Endothelial cell of umbilical vein (primary cell): ENCODE measurements around the gene HACD3. TPM values are rescaled to one million over a fixed set of nuclear protein-coding genes. Genes with fewer than 3 reads are reported as not detected.

Source experiments
- BruUV-seq: library from RNA; stranded (reverse); fragments of 400-500 nt; replicated peaks from 2 replicates; lab custom pipeline; 2021; lab: Mats Ljungman, UMichigan
- CTCF ChIA-PET: fragments of 300-600, 350-600 bp; sonication (Branson Sonifier 250); formaldehyde crosslinking; loops from one replicate; lab custom pipeline; 2021; ENCODE audit warnings: antibody characterized with exemption, inconsistent platforms; lab: Charles Lee
- POLR2A ChIA-PET: fragments of 300-600, 350-600 bp; sonication (Branson Sonifier 250); formaldehyde crosslinking; loops from one replicate; lab custom pipeline; 2021; ENCODE audit warnings: antibody characterized with exemption, inconsistent platforms; lab: Charles Lee
- DNase-seq: peaks from one replicate; pipeline ENCODE4 v3.0.0-alpha.2; 2011; ENCODE audit warnings: low read depth, low spot score
- FAIRE-seq: peaks from 2 replicates; lab custom pipeline; 2011; peaks lifted over from hg19 to GRCh38; lab: Jason Lieb, UNC
- H2AFZ ChIP-seq: 2 replicates; pipeline ENCODE4 v1.6.0; 2012; ENCODE audit warnings: low read depth, low read length, control low read depth, inconsistent platforms
- H3K27ac ChIP-seq: 2 replicates; pipeline ENCODE4 v1.5.1; 2011; ENCODE audit warnings: low read depth, mild to moderate bottlenecking, control low read depth, low read length, moderate library complexity; ENCODE audit not compliant: insufficient read depth
- H3K27me3 ChIP-seq, 2 experiments: 2 replicates each; pipeline versions ENCODE4 v1.6.0 to v1.6.1; 2011; ENCODE audit warnings: low read length in 2 of 2, mixed read lengths in 1 of 2; ENCODE audit not compliant: control insufficient read depth in 2 of 2, insufficient read depth in 2 of 2
- H3K36me3 ChIP-seq, 2 experiments: 2 replicates in 1 of 2; 3 replicates in 1 of 2; pipeline ENCODE4 v1.5.1; 2011; ENCODE audit warnings: low read length in 2 of 2, mild to moderate bottlenecking in 1 of 2, moderate library complexity in 1 of 2; ENCODE audit not compliant: control insufficient read depth in 2 of 2, insufficient read depth in 2 of 2; ENCODE audit errors: extremely low read depth in 1 of 2
- H3K4me1 ChIP-seq: 3 replicates; pipeline ENCODE4 v1.5.1; 2011; ENCODE audit warnings: mild to moderate bottlenecking, low read length; ENCODE audit not compliant: control insufficient read depth, insufficient read depth; ENCODE audit errors: extremely low read depth
- H3K4me2 ChIP-seq: 2 replicates; pipeline ENCODE4 v1.6.1; 2011; ENCODE audit warnings: low read length, control low read depth, mixed read lengths; ENCODE audit not compliant: insufficient read depth
- H3K4me3 ChIP-seq, 3 experiments: fragments of 200-600 bp in 1 of 3; sonication (generic), shearing (Covaris generic) in 1 of 3; replicated peaks in 1 of 3; 2 replicates each; pipeline ENCODE4 v1.5.1; 2011 to 2016; ENCODE audit warnings: control low read depth in 3 of 3, low read length in 3 of 3, mild to moderate bottlenecking in 2 of 3, inconsistent platforms in 1 of 3, low read depth in 1 of 3, moderate library complexity in 1 of 3; ENCODE audit not compliant: insufficient read depth in 1 of 3
- H3K79me2 ChIP-seq: 2 replicates; pipeline ENCODE4 v1.6.0; 2012; ENCODE audit warnings: low read length, inconsistent platforms; ENCODE audit not compliant: control insufficient read depth, insufficient read depth
- H3K9ac ChIP-seq: replicated peaks from 2 replicates; pipeline ENCODE3; 2011; ENCODE audit warnings: low read length, control low read depth; ENCODE audit not compliant: insufficient read depth; ENCODE audit errors: extremely low read depth
- H3K9me1 ChIP-seq: replicated peaks from 3 replicates; pipeline ENCODE4 v1.6.0; 2011; ENCODE audit warnings: mild to moderate bottlenecking, low read length; ENCODE audit not compliant: control insufficient read depth, insufficient read depth; ENCODE audit errors: extremely low read depth
- H3K9me3 ChIP-seq: replicated peaks from 2 replicates; pipeline ENCODE4 v1.5.1; 2012; ENCODE audit warnings: low read length, inconsistent platforms; ENCODE audit not compliant: control insufficient read depth, insufficient read depth
- H4K20me1 ChIP-seq: replicated peaks from 2 replicates; pipeline ENCODE3; 2011; ENCODE audit warnings: mild to moderate bottlenecking, low read length; ENCODE audit not compliant: control insufficient read depth, insufficient read depth; ENCODE audit errors: extremely low read depth
- EZH2 ChIP-seq: IDR thresholded peaks from 2 replicates; pipeline ENCODE4 v1.6.1; 2012; ENCODE audit warnings: borderline replicate concordance, low read depth, mild to moderate bottlenecking, moderate library complexity, low read length, inconsistent platforms; ENCODE audit not compliant: severe bottlenecking
- FOS ChIP-seq: IDR thresholded peaks from 2 replicates; pipeline ENCODE4 v1.6.1; 2011; ENCODE audit warnings: mild to moderate bottlenecking, low read length, moderate library complexity, borderline replicate concordance; ENCODE audit not compliant: insufficient read depth
- GATA2 ChIP-seq: IDR thresholded peaks from 2 replicates; pipeline ENCODE4 v1.7.0; 2011; ENCODE audit warnings: low read depth, mild to moderate bottlenecking, moderate library complexity, mixed read lengths, low read length; ENCODE audit not compliant: insufficient read length, insufficient read depth
- JUN ChIP-seq: IDR thresholded peaks from 2 replicates; pipeline ENCODE4 v1.6.1; 2011; ENCODE audit warnings: borderline replicate concordance, low read depth; ENCODE audit not compliant: insufficient read length, insufficient read depth
- MYC ChIP-seq: IDR thresholded peaks from one replicate; pipeline ENCODE4 v1.6.1; 2011; ENCODE audit warnings: mild to moderate bottlenecking, low read depth, low read length
- POLR2A ChIP-seq: IDR thresholded peaks from 2 replicates; pipeline ENCODE4 v1.6.1; 2012; ENCODE audit warnings: low read depth, mild to moderate bottlenecking, control low read depth, low read length
- POLR2AphosphoS5 ChIP-seq: IDR thresholded peaks from 2 replicates; pipeline ENCODE4 v1.6.1; 2012; ENCODE audit warnings: low read depth, mild to moderate bottlenecking, control low read depth, low read length, moderate library complexity; ENCODE audit not compliant: insufficient read depth
- dilution Hi-C: fragments of 300-500 bp; cut with MboI; formaldehyde crosslinking; loops from one replicate; pipeline ENCODE4 v1.15.0; 2019; ENCODE audit warnings: low sequenced_read_pairs; ENCODE audit not compliant: extremely low pct_ligation_motif_present
- intact Hi-C: fragments of 100-400 bp; cut with micrococcal nuclease; formaldehyde crosslinking; loops from one replicate; pipeline ENCODE4 v1.10.0; 2022
- polyA plus RNA-seq, 4 experiments: library from polyadenylated mRNA; depleted of rRNA in 3 of 4; stranded (reverse) in 3 of 4; unstranded in 1 of 4; fragments of >200 nt; gene quantifications; 2 replicates each; pipeline versions ENCODE4 v1.2.1 to v1.2.3, GENCODE V29; 2011 to 2012; ENCODE audit warnings: missing spikeins in 1 of 4
- total RNA-seq: library from RNA; stranded (reverse); gene quantifications from 2 replicates; pipeline ENCODE4 v1.2.3, GENCODE V29; 2021
- TF ChIP-seq, protein P1 (sequence below), 2 donors: IDR thresholded peaks; 1 replicate in 1 of 2; 2 replicates in 1 of 2; pipeline ENCODE4 v1.5.1; 2011; ENCODE audit warnings: low read length in 2 of 2, mild to moderate bottlenecking in 2 of 2, moderate library complexity in 2 of 2, control low read depth in 1 of 2, inconsistent platforms in 1 of 2, low read depth in 1 of 2; ENCODE audit not compliant: insufficient read depth in 1 of 2; ENCODE audit errors: extremely low read depth in 1 of 2
- TF ChIP-seq, protein P2 (sequence below): IDR thresholded peaks from 2 replicates; pipeline ENCODE4 v1.6.1; 2011; ENCODE audit not compliant: insufficient read depth, insufficient read length

The HACD3 gene
- total and polyA plus RNA-seq, 2 donors (not counting 3 experiments of a cell fraction or from before 2014, with no cell fraction given): 47.4 to 61.1 TPM

DNA sequence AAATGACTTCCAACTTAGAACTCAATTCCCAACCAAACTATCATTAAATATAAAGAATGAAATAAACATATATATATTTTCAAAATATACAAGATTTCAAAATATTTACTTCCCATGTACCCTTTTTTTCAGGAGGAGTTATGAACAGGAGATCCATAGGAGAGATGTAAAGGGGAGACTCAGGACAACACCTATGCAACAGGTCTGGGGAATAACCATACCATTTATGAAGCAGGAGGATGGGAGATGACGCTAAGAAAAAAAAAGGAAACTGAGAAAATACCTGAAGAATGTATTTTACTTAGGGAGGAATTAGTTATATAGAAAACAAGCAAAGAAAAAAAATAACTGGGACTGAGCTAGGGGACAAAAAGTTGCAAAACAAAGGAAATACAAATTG, 56.8 kb downstream of the HACD3 start:
- H3K27me3 ChIP-seq: no peaks in the 10 kb centered on the region
- ChIA-PET CTCF (no interaction called here), POLR2A (no interaction called here)

More for the DNA sequence above, 56.8 kb downstream of the HACD3 start:
- H3K27ac ChIP-seq: no peak overlapping the region
- no TSS peak for BruUV-seq
- no peak overlapping the region for H3K4me2 ChIP-seq
- no peak overlapping the region for H3K9ac ChIP-seq
- no peak overlapping the region for H2AFZ ChIP-seq
- H3K79me2 ChIP-seq: no peaks in the 10 kb centered on the region
- no peaks in the 10 kb centered on the region for H3K9me3 ChIP-seq
- intact Hi-C loops: no loop called here
- no peaks in the 10 kb centered on the region for H3K9me1 ChIP-seq
- peaks cover 5 to 11% of the 10 kb centered on the region in 2 experiments for H3K36me3 ChIP-seq
- H3K4me1 ChIP-seq: peaks cover 26% of the 10 kb centered on the region
- dilution Hi-C loops: no loop called here
- H4K20me1 ChIP-seq: no peaks in the 10 kb centered on the region
- FAIRE-seq (no peak), DNase-seq (no peak)
- no peak for TF ChIP-seq GATA2
- no peak for TF ChIP-seq POLR2A
- TF ChIP-seq MYC: no peak
- TF ChIP-seq EZH2: no peak
- TF ChIP-seq FOS: no peak
- no peak for TF ChIP-seq POLR2AphosphoS5
- TF ChIP-seq JUN: no peak
- TF ChIP-seq, protein P1, sequence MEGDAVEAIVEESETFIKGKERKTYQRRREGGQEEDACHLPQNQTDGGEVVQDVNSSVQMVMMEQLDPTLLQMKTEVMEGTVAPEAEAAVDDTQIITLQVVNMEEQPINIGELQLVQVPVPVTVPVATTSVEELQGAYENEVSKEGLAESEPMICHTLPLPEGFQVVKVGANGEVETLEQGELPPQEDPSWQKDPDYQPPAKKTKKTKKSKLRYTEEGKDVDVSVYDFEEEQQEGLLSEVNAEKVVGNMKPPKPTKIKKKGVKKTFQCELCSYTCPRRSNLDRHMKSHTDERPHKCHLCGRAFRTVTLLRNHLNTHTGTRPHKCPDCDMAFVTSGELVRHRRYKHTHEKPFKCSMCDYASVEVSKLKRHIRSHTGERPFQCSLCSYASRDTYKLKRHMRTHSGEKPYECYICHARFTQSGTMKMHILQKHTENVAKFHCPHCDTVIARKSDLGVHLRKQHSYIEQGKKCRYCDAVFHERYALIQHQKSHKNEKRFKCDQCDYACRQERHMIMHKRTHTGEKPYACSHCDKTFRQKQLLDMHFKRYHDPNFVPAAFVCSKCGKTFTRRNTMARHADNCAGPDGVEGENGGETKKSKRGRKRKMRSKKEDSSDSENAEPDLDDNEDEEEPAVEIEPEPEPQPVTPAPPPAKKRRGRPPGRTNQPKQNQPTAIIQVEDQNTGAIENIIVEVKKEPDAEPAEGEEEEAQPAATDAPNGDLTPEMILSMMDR (IDR thresholded peaks at IDR 0.05; ENCODE audit: extremely low read depth in 1 of 2, insufficient read depth in 1 of 2, low read depth in 1 of 2, low read length in 2 of 2): no peak
- TF ChIP-seq, protein P2, sequence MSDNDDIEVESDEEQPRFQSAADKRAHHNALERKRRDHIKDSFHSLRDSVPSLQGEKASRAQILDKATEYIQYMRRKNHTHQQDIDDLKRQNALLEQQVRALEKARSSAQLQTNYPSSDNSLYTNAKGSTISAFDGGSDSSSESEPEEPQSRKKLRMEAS: no peak
- no peak overlapping the region for H3K4me3 ChIP-seq
